Measurements from ENCODE around the gene LRP1B. TPM values are rescaled to one million over a fixed set of nuclear protein-coding genes. Genes with fewer than 3 reads are reported as not detected.

The LRP1B gene
- total RNA-seq, 6 experiments from 2014 or later, result 0.06 to 1.7 (median 0.15) TPM; not detected in 1

DNA sequence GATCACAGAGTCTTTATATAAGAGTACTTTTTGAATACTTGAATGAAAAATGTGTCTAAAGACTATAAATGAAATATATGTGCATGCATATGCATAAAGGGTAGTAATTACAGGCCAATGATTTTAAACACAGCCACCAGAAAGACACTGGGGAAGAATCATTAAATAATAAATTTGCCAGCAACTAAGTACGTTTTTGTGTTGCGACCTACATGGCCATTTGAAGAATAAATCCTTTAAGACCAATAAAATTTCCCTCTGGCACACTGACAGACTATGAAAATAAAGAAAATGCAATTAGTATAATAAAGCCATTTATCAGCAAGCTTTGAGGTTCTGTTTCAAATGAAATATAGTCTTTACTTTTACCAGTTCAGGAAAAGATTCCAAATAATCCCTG, 1413.3 kb downstream of the LRP1B start:
- TF ChIP-seq POLR2A (IDR thresholded peaks at IDR 0.05), result no peak
- TF ChIP-seq, protein P1, sequence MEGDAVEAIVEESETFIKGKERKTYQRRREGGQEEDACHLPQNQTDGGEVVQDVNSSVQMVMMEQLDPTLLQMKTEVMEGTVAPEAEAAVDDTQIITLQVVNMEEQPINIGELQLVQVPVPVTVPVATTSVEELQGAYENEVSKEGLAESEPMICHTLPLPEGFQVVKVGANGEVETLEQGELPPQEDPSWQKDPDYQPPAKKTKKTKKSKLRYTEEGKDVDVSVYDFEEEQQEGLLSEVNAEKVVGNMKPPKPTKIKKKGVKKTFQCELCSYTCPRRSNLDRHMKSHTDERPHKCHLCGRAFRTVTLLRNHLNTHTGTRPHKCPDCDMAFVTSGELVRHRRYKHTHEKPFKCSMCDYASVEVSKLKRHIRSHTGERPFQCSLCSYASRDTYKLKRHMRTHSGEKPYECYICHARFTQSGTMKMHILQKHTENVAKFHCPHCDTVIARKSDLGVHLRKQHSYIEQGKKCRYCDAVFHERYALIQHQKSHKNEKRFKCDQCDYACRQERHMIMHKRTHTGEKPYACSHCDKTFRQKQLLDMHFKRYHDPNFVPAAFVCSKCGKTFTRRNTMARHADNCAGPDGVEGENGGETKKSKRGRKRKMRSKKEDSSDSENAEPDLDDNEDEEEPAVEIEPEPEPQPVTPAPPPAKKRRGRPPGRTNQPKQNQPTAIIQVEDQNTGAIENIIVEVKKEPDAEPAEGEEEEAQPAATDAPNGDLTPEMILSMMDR (IDR thresholded peaks at IDR 0.05), result no peak
- H3K27ac ChIP-seq, result no peak overlapping the region
- H3K4me1 ChIP-seq, result no peaks in the 10 kb centered on the region
- ATAC-seq, result no peak
- intact Hi-C loops (cut with DNase I), result no loop called here
- 64% methylated on average over 2 of the region's 2 CpGs for WGBS (ENCODE audit: insufficient coverage, low coverage, low lambda C conversion rate, missing lambda C conversion rate)
- H3K27me3 ChIP-seq, result no peaks in the 10 kb centered on the region
- H3K9me3 ChIP-seq, result no peaks in the 10 kb centered on the region
- H3K4me3 ChIP-seq, result no peak overlapping the region
- no peaks in the 10 kb centered on the region for H3K36me3 ChIP-seq
- DNase-seq, result no peak

- H3K9me3 ChIP-seq, result no peaks in the 10 kb centered on the region
- 32% methylated on average over 3 of the region's 3 CpGs for WGBS (ENCODE audit: insufficient coverage, low coverage, low lambda C conversion rate, missing lambda C conversion rate)
- H3K4me3 ChIP-seq, result no peak overlapping the region
- H3K36me3 ChIP-seq, result no peaks in the 10 kb centered on the region
- no peak for ATAC-seq
- H3K4me1 ChIP-seq, result no peaks in the 10 kb centered on the region
- no peak overlapping the region for H3K27ac ChIP-seq
- intact Hi-C loops (cut with DNase I), result no loop called here
- H3K27me3 ChIP-seq, result no peaks in the 10 kb centered on the region
- no peak for DNase-seq
- TF ChIP-seq, protein P1 (IDR thresholded peaks at IDR 0.05), result no peak
- TF ChIP-seq POLR2A (IDR thresholded peaks at IDR 0.05), result no peak
Observed at GRCh38 chr2:140714586-140714985, 1416.2 kb downstream of the LRP1B start.

DNA sequence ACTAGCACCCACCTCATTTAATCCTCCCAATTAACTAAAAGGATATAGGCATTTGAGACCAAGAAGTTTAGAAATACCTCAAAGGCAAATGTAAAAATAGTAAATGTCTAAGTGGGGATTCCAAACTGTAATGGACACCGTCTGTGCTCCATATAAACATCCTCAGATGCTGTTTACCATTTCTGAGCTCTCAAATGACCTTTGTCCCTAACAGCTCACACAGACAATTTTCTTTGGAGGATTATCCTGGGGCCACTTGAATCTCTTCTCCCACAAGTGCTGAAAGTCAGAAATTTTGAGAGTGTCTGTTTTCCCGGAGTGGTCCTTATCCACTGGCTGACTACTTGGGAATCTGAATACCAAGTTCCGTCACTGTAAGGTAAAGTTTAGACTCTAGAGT, 1418.9 kb downstream of the LRP1B start:
- ATAC-seq (no peak), DNase-seq (no peak)
- TF ChIP-seq, protein P1 (IDR thresholded peaks at IDR 0.05), result no peak
- no peak for TF ChIP-seq POLR2A (IDR thresholded peaks at IDR 0.05)
- Histone ChIP-seq H3K27ac (no peak overlapping the region), H3K4me3 (no peak overlapping the region), H3K9me3 (no peaks in the 10 kb centered on the region), H3K36me3 (no peaks in the 10 kb centered on the region), H3K27me3 (no peaks in the 10 kb centered on the region), H3K4me1 (no peaks in the 10 kb centered on the region)
- 26% methylated on average over 2 of the region's 3 CpGs for WGBS (ENCODE audit: insufficient coverage, low coverage, low lambda C conversion rate, missing lambda C conversion rate)
- intact Hi-C loops (cut with DNase I), result no loop called here

DNA sequence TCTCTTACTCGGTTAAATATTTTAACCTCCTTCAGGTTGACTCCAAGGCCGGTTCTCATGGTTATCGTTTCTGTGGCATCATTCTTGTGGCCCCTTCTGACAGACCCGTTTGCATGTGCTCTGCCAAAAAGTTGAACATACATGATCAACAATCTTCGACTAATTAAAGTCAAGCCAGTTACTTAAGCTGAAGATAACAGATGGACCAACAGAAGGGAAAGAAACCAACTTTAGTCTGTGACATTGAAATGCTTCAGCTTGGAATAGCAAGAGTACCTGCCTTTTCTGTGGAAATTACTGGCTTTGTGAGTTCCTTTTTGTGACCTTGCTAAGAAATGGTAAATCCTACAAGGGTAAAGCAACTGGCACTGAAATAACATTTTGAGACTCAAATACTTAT, 1429.1 kb downstream of the LRP1B start:
- Histone ChIP-seq H3K27ac (no peak overlapping the region), H3K27me3 (no peaks in the 10 kb centered on the region), H3K4me3 (no peak overlapping the region), H3K36me3 (no peaks in the 10 kb centered on the region), H3K4me1 (no peaks in the 10 kb centered on the region), H3K9me3 (no peaks in the 10 kb centered on the region)
- intact Hi-C loops (cut with DNase I), result no loop called here
- DNase-seq (no peak), ATAC-seq (no peak)
- TF ChIP-seq, protein P1 (IDR thresholded peaks at IDR 0.05), result no peak
- no peak for TF ChIP-seq POLR2A (IDR thresholded peaks at IDR 0.05)
- 70% methylated on average over 5 of the region's 5 CpGs for WGBS (ENCODE audit: insufficient coverage, low coverage, low lambda C conversion rate, missing lambda C conversion rate)

GRCh38 chr2:140698636-140699035, 1432.2 kb downstream of the LRP1B start:
- no peaks in the 10 kb centered on the region for H3K9me3 ChIP-seq
- H3K36me3 ChIP-seq, result no peaks in the 10 kb centered on the region
- H3K27ac ChIP-seq, result no peak overlapping the region
- TF ChIP-seq, protein P1 (IDR thresholded peaks at IDR 0.05), result no peak
- TF ChIP-seq POLR2A (IDR thresholded peaks at IDR 0.05), result no peak
- DNase-seq (no peak), ATAC-seq (no peak)
- no peak overlapping the region for H3K4me3 ChIP-seq
- no peaks in the 10 kb centered on the region for H3K4me1 ChIP-seq
- intact Hi-C loops (cut with DNase I), result no loop called here
- no peaks in the 10 kb centered on the region for H3K27me3 ChIP-seq
- 51% methylated on average over 2 of the region's 2 CpGs for WGBS (ENCODE audit: insufficient coverage, low coverage, low lambda C conversion rate, missing lambda C conversion rate)

Measured in right lobe of liver (tissue), 6 donors.